HG03457 (cell line): ENCODE data around the gene MFF.
"Not testable (repeated sequence)": the region's sequence is repeated elsewhere in the genome, so short reads cannot be mapped to it uniquely, and the experiment has no call there.

Source experiments
- ATAC-seq: cut with Tn5 transposase; IDR thresholded peaks from one replicate; pipeline ENCODE4 v1.9.1; 2021; ENCODE audit warnings: moderate number of reproducible peaks; ENCODE audit not compliant: unreplicated experiment

Gene MFF

GRCh38 chr2:227376656-227377396 is 51.8 kb downstream of the MFF start:
- no peak for ATAC-seq

GRCh38 chr2:227377467-227378351 is 52.7 kb downstream of the MFF start:
- no peak for ATAC-seq

GRCh38 chr2:227378371-227378782 is 53.3 kb downstream of the MFF start:
- ATAC-seq = no peak

- no peak for ATAC-seq
These were observed 54.0 kb downstream of the MFF start, which contains the start of gene TM4SF20 for GRCh38 chr2:227379095-227379494. Gene TM4SF20, minus strand, starts transcription at chr2:227379306. Its CDS starts 38 bp downstream, at chr2:227379268.

GRCh38 chr2:227382241-227382835 is 57.3 kb downstream of the MFF start:
- ATAC-seq = not testable (repeated sequence)

GRCh38 chr2:227383686-227384085 is 58.6 kb downstream of the MFF start:
- no peak for ATAC-seq

GRCh38 chr2:227386630-227387029 is 61.6 kb downstream of the MFF start:
- ATAC-seq = no peak

GRCh38 chr2:227387583-227387982 is 62.5 kb downstream of the MFF start, which contains the start of gene SCYGR1:
Gene SCYGR1, minus strand, starts transcription at chr2:227387949. Its CDS starts 0 bp downstream, at chr2:227387949.
- ATAC-seq = not testable (repeated sequence)

GRCh38 chr2:227388537-227389011 is 63.5 kb downstream of the MFF start:
- no peak for ATAC-seq

GRCh38 chr2:227389231-227389630 is 64.2 kb downstream of the MFF start:
- ATAC-seq = no peak

GRCh38 chr2:227389661-227390060 is 64.6 kb downstream of the MFF start:
- no peak for ATAC-seq

GRCh38 chr2:227390468-227391256 is 65.6 kb downstream of the MFF start:
- ATAC-seq = no peak

GRCh38 chr2:227394401-227394800 is 69.3 kb downstream of the MFF start:
- ATAC-seq = no peak

GRCh38 chr2:227395556-227395955 is 70.5 kb downstream of the MFF start:
- no peak for ATAC-seq

GRCh38 chr2:227397562-227397961 is 72.5 kb downstream of the MFF start:
- no peak for ATAC-seq

GRCh38 chr2:227398684-227399670 is 73.9 kb downstream of the MFF start:
- ATAC-seq = no peak

GRCh38 chr2:227401550-227401949 is 76.5 kb downstream of the MFF start:
- no peak for ATAC-seq

GRCh38 chr2:227402321-227402720 is 77.3 kb downstream of the MFF start:
- ATAC-seq = no peak

GRCh38 chr2:227402959-227403358 is 77.9 kb downstream of the MFF start:
- ATAC-seq = no peak
